ENCODE data around the gene ATP6V0E2.

DNA sequence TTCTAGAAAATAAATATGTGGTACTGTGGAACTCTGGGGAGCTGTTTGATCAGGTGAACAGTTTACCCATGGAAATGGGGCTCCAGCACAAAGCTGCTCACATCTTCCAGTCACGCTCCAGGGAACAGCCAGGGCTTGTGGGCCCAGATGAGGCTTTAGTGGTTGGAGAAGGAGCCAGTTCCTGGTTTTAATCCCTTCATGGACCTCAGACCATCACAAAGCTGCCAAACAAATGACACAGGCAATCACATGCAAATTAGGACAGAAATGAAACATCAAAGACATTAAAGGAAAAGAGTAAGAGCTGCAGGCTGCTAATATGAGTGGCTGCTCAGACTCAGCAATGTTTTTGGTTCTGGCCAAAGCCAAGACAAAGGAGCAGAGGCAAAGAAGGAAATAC lies 2.2 kb upstream of the ATP6V0E2 start:
- TF ChIP-seq, protein P1, sequence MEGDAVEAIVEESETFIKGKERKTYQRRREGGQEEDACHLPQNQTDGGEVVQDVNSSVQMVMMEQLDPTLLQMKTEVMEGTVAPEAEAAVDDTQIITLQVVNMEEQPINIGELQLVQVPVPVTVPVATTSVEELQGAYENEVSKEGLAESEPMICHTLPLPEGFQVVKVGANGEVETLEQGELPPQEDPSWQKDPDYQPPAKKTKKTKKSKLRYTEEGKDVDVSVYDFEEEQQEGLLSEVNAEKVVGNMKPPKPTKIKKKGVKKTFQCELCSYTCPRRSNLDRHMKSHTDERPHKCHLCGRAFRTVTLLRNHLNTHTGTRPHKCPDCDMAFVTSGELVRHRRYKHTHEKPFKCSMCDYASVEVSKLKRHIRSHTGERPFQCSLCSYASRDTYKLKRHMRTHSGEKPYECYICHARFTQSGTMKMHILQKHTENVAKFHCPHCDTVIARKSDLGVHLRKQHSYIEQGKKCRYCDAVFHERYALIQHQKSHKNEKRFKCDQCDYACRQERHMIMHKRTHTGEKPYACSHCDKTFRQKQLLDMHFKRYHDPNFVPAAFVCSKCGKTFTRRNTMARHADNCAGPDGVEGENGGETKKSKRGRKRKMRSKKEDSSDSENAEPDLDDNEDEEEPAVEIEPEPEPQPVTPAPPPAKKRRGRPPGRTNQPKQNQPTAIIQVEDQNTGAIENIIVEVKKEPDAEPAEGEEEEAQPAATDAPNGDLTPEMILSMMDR (IDR thresholded peaks at IDR 0.05; ENCODE audit: low read depth, low read length): no peak
- TF ChIP-seq MYC (IDR thresholded peaks at IDR 0.05; ENCODE audit: low read depth, low read length): no peak
- no peak for TF ChIP-seq POLR2A (IDR thresholded peaks at IDR 0.05; ENCODE audit: extremely low read depth, insufficient read length)
- TF ChIP-seq, protein P2, sequence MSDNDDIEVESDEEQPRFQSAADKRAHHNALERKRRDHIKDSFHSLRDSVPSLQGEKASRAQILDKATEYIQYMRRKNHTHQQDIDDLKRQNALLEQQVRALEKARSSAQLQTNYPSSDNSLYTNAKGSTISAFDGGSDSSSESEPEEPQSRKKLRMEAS (IDR thresholded peaks at IDR 0.05; ENCODE audit: low read depth, low read length): no peak
